D721Med (cell line): ENCODE measurements around the gene ARMC3.

ENCODE experiments used
- DNase-seq: peaks from one replicate; pipeline ENCODE4 v3.0.0; 2011; ENCODE audit warnings: low spot score; ENCODE audit not compliant: insufficient read length
- FAIRE-seq: peaks from 2 replicates; lab custom pipeline; 2011; peaks lifted over from hg19 to GRCh38; lab: Jason Lieb, UNC
- TF ChIP-seq, protein P1 (sequence below): IDR thresholded peaks from 2 replicates; pipeline ENCODE4 v1.5.1; 2012; ENCODE audit warnings: mild to moderate bottlenecking, control low read depth; ENCODE audit not compliant: insufficient read depth; ENCODE audit errors: missing control alignments

ARMC3 gene

DNA sequence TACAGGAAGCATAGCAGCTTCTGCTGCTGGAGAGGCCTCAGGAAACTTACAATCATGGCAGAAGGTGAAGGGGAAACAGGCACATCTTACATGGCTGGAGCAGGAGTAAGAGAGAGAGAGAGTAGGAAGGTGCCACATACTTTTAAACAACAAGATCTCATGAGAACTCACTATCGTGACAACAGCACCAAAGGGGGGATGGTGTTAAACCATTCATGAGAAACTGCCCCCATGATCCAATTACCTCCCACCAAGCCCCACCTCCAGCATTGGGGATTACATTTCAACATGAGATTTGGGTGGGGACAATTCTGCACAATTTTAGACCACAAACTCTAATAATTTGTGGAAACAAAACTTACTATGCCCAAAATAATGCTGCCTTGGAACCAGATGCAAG lies 16.8 kb upstream of the ARMC3 start:
- no peak for DNase-seq
- TF ChIP-seq, protein P1, sequence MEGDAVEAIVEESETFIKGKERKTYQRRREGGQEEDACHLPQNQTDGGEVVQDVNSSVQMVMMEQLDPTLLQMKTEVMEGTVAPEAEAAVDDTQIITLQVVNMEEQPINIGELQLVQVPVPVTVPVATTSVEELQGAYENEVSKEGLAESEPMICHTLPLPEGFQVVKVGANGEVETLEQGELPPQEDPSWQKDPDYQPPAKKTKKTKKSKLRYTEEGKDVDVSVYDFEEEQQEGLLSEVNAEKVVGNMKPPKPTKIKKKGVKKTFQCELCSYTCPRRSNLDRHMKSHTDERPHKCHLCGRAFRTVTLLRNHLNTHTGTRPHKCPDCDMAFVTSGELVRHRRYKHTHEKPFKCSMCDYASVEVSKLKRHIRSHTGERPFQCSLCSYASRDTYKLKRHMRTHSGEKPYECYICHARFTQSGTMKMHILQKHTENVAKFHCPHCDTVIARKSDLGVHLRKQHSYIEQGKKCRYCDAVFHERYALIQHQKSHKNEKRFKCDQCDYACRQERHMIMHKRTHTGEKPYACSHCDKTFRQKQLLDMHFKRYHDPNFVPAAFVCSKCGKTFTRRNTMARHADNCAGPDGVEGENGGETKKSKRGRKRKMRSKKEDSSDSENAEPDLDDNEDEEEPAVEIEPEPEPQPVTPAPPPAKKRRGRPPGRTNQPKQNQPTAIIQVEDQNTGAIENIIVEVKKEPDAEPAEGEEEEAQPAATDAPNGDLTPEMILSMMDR: no peak
- FAIRE-seq: no peak

DNA sequence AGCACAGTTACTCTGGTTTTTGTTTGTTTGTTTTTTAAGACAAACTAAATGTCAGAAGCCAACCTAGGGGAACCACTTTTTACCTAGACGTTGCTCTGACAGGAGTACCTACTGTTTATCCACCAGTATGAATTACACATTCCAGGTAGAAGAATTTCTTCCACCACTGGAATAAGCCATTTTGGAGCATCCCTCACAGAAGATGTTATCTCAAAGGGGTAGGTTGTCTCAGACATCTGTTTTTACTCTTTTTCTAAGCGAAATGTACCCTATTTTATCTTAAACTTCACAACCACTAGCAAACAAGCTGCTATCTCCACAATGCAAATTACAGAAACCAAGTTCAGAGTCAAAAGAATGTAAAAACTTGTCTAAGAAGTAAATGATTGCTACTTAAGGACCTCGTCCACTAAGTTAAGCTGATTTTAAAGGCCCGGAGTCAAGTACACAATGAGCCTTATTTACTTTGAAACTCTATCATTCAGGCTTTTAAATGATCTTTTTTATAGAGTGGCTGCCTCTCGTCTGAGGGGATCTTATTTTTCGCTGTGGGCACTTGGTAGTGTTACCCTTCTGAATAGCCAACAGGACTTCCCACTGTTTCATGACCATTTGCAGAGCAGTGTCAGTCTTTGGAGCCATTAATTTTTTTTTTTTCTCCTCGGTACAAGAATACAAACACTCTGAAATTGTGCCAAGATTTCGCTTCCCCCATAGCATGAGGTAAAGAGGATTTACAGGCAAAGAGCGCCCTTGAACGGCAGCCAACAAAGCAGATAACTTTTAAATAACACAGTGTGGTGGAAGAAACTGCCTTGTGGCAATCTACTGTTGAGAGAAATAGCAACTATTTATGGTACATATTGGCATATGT lies 15.7 kb upstream of the ARMC3 start:
- DNase-seq (no peak), FAIRE-seq (no peak)
- TF ChIP-seq, protein P1: no peak

DNA sequence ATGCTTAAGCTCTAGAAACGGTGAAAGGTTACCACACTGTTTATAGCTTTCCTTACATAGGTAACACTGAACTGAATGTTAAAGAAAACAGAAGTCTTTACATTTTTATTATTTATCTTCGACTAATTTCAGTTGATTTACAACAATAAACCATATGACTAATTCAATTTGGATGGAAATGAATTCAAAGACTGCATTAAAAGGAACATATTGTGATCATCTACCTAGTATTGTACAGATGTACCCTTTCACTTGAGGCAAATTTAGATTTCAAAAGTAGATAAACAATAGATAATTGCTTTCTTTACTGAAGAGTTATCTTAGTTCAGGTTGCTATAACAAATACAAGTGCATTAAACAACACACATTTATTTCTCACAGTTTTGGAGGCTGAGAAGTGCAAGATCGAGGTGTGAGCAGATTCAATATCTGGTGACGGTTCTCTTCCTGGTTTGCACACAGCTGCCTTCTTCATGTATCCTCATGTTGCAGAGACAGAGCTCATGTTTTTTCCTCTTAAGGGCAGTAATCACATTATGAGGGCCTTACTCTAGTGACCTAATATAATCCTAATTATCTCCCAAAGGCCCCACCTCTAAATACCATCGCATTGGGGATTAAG lies 15.0 kb upstream of the ARMC3 start:
- no peak for FAIRE-seq
- DNase-seq: no peak
- TF ChIP-seq, protein P1: no peak

DNA sequence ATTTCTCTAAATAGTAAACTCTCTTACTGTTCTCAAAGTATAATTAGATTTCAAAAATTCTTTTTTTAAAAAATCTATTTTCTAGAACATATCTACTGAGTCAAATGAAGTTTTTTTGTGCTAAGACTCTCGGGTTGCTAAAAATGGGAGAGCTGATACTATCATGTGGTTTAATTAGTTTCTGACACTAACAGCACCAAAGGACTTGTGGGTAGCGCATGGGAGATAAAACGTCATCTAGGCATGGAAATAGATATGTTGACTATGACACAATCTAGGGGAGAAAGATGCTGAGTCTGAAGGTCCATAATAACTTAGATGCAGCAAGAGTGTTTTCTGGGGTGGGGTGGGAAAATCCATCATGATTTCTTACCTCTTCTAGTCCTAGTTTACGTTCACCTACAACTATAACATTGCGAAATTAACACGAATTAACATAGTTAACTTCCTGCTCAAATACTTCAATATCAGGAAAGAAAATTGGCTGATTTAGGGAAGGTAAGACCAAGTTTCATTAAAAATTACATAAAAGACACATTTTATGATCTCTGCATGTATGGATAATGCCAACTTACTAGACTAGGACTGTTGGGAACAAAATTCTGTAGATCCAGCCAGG lies 14.3 kb upstream of the ARMC3 start:
- no peak for DNase-seq
- FAIRE-seq: no peak
- TF ChIP-seq, protein P1: no peak

DNA sequence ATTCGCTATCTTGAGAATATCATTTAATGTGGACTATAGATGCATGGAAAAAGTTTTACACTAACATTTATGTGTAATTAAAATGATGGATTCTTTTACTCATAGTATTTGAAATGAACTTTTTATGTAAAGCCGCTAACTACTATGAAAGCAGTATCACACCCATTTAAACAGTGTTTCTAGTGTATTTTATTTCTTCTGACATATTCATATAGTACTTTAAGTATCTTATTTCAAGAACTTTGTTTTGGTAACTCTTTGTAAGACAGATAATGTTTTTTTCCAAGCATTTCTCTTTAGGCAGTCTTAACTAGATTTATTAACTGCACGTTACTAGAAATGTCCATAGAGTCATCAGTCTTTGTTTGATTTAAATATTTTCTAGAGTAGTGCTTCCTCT lies 12.5 kb upstream of the ARMC3 start:
- TF ChIP-seq, protein P1: no peak
- FAIRE-seq (no peak), DNase-seq (no peak)

DNA sequence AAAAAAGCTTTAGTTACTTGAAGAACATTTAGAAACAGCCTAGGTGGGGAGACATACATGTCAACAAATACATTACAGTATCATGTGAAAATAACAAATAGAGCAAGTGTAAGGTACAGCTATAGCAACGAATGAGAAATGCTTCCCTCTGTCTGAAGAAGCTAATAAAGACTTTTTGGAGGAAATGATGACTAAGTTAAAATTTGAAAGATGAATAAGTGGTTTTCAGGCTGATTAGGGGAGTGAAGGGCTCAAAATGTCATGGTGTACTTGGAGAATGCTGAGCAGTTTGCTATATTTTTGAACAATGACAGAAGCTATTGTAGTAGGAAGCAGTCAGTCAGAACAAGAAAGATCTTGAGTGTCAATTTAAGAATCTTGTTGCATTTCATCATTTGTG lies 2.8 kb upstream of the ARMC3 start:
- FAIRE-seq (no peak), DNase-seq (no peak)
- TF ChIP-seq, protein P1: no peak
